H1 (cell line): ENCODE results near the gene BLMH. TPM values are rescaled to one million over a fixed set of nuclear protein-coding genes. Genes with fewer than 3 reads are reported as not detected.

ENCODE experiments used
- MAFK ChIP-seq: IDR thresholded peaks from 2 replicates; pipeline ENCODE4 v1.6.1; 2012; ENCODE audit warnings: low read depth, mild to moderate bottlenecking, improper control_type of control experiment, low read length
- POLR2AphosphoS5 ChIP-seq: IDR thresholded peaks from 2 replicates; pipeline ENCODE4 v1.6.1; 2011; ENCODE audit warnings: low read depth, low read length
- RBBP5 ChIP-seq: IDR thresholded peaks from 2 replicates; pipeline ENCODE4 v1.7.1; 2012; ENCODE audit warnings: low read depth, mild to moderate bottlenecking, inconsistent platforms, low read length, moderate library complexity, borderline replicate concordance
- polyA plus RNA-seq, 7 experiments: library from polyadenylated mRNA; depleted of rRNA in 3 of 7; stranded (reverse) in 5 of 7; unstranded in 2 of 7; fragments of >200 nt in 5 of 7; fragments of 200-250 nt in 2 of 7; gene quantifications; 1 replicate in 5 of 7; 2 replicates in 1 of 7; 4 replicates in 1 of 7; pipeline versions ENCODE4 v1.2.1 to v1.2.3, GENCODE V29; 2011 to 2013; ENCODE audit warnings: missing spikeins in 2 of 7, mixed read lengths in 2 of 7
- total RNA-seq: library from RNA; stranded (reverse); fragmentation: NEBNext Ultra II Directional; extraction: Animal tissue kit (Norgen Biotek cat#: 25700); gene quantifications from 2 replicates; pipeline ENCODE4 v1.2.1, GENCODE V29; 2021
- TF ChIP-seq, protein P1 (sequence below): IDR thresholded peaks from 2 replicates; pipeline ENCODE4 v1.6.1; 2012; ENCODE audit warnings: inconsistent platforms
- TF ChIP-seq, protein P2 (sequence below): IDR thresholded peaks from 2 replicates; pipeline ENCODE4 v1.6.1; 2011; ENCODE audit warnings: low read length, improper control_type of control experiment

The BLMH gene
- total and polyA plus RNA-seq, 2 of the 8 experiments (the other 6 are each of a cell fraction or from before 2014, with no cell fraction given) = 18.2 to 74.3 TPM

DNA sequence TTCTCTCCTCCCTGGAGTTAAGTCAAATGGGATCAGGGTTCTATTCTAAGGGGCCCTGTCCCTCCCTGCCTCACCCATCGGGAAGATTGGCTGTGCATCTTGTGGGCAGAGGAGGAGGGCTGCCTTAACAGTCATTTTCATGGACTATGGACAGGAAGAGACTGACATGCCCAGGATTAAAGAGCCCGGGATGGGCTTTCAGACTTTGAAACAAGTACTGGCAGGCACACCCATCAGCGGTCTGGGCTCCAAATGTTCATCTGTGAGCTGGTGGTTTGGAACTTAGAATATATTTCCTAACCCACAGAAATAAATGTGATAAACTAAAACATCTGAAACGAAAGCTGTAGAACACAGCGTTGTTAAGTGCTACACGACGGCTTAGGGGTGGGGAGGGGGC is 62.7 kb downstream of the BLMH start (continued):
- TF ChIP-seq RBBP5 = no peak
- TF ChIP-seq MAFK = no peak
- TF ChIP-seq POLR2AphosphoS5 = no peak
- TF ChIP-seq, protein P1, sequence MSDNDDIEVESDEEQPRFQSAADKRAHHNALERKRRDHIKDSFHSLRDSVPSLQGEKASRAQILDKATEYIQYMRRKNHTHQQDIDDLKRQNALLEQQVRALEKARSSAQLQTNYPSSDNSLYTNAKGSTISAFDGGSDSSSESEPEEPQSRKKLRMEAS = no peak
- TF ChIP-seq, protein P2, sequence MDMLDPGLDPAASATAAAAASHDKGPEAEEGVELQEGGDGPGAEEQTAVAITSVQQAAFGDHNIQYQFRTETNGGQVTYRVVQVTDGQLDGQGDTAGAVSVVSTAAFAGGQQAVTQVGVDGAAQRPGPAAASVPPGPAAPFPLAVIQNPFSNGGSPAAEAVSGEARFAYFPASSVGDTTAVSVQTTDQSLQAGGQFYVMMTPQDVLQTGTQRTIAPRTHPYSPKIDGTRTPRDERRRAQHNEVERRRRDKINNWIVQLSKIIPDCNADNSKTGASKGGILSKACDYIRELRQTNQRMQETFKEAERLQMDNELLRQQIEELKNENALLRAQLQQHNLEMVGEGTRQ = no peak
- TF ChIP-seq, all 59 proteins: peak for 0
